A549 (cell line): ENCODE data around the gene CCDC83. TPM values are rescaled to one million over a fixed set of nuclear protein-coding genes. Genes with fewer than 3 reads are reported as not detected.

Experiments used
- ATAC-seq, 2 experiments: fragments of 200-7000 bp in 1 of 2; fragments of >200 bp in 1 of 2; cut with Nextera tagmentation in 1 of 2; cut with Tn5 transposase in 1 of 2; 3 replicates each; pipeline versions ENCODE4 v1.8.0 to v1.9.1; 2018 to 2020; ENCODE audit warnings: mild to moderate bottlenecking in 1 of 2, moderate library complexity in 1 of 2
- CTCF ChIA-PET: fragments of 300-600 bp; sonication (Branson Sonifier 250); formaldehyde crosslinking; extraction: SDS; loops from one replicate; lab custom pipeline; 2021; ENCODE audit warnings: antibody characterized with exemption, inconsistent platforms; lab: Yijun Ruan, JAX
- POLR2A ChIA-PET: fragments of 350-600 bp; formaldehyde crosslinking; extraction: SDS; loops from one replicate; lab custom pipeline; 2021; ENCODE audit warnings: antibody characterized with exemption, inconsistent platforms; lab: Yijun Ruan, JAX
- DNase-seq, 2 experiments: peaks; one replicate each; pipeline versions ENCODE4 v3.0.0 to v3.0.0-alpha.2; 2011 to 2016; ENCODE audit warnings: low read depth in 1 of 2, low spot score in 1 of 2
- FAIRE-seq: peaks from 2 replicates; lab custom pipeline; 2011; peaks lifted over from hg19 to GRCh38; lab: Jason Lieb, UNC
- H3K27ac ChIP-seq, 2 experiments: fragments of >200 bp; sonication (Bioruptor Twin); formaldehyde crosslinking; 3 replicates each; pipeline ENCODE4 v1.5.1; 2016 to 2017
- H3K4me1 ChIP-seq: fragments of >200 bp; sonication (Bioruptor Twin); formaldehyde crosslinking; 3 replicates; pipeline ENCODE4 v1.6.1; 2016
- H3K4me2 ChIP-seq: fragments of >200 bp; sonication (Bioruptor Twin); formaldehyde crosslinking; 3 replicates; pipeline ENCODE4 v1.6.1; 2016
- H3K4me3 ChIP-seq: fragments of >200 bp; sonication (Bioruptor Twin); formaldehyde crosslinking; 3 replicates; pipeline ENCODE4 v1.5.1; 2016
- H3K9me3 ChIP-seq: fragments of >200 bp; sonication (Bioruptor Twin); formaldehyde crosslinking; 3 replicates; pipeline ENCODE4 v1.6.1; 2016
- BCL3 ChIP-seq: fragments of >200 bp; sonication (Bioruptor Twin); formaldehyde crosslinking; IDR thresholded peaks from 3 replicates; pipeline ENCODE4 v1.6.1; 2016
- BHLHE40 ChIP-seq: IDR thresholded peaks from 2 replicates; pipeline ENCODE4 v1.6.1; 2012; ENCODE audit warnings: low read depth, low read length, inconsistent platforms
- CTCF ChIP-seq: fragments of >200 bp; sonication (Bioruptor Twin); formaldehyde crosslinking; IDR thresholded peaks from 3 replicates; pipeline ENCODE4 v1.5.1; 2016
- ELK1 ChIP-seq: fragments of 150-350 bp; IDR thresholded peaks from 2 replicates; pipeline ENCODE4 v1.6.1; 2014; ENCODE audit warnings: low read depth, mild to moderate bottlenecking, low read length
- EP300 ChIP-seq, 2 experiments: fragments of >200 bp; sonication (Bioruptor Twin); formaldehyde crosslinking; IDR thresholded peaks; 2 replicates in 1 of 2; 3 replicates in 1 of 2; pipeline ENCODE4 v1.6.1; 2016 to 2017
- ESRRA ChIP-seq: fragments of 150-350 bp; IDR thresholded peaks from 2 replicates; pipeline ENCODE4 v1.6.1; 2014; ENCODE audit warnings: mild to moderate bottlenecking, low read length, borderline replicate concordance
- GATA3 ChIP-seq: IDR thresholded peaks from 2 replicates; pipeline ENCODE4 v1.6.1; 2012; ENCODE audit warnings: borderline replicate concordance
- HDAC2 ChIP-seq: fragments of 200-600 bp; sonication (generic); IDR thresholded peaks from 2 replicates; pipeline ENCODE4 v1.6.1; 2016
- HOXB5 ChIP-seq: fragments of 250-450 bp; sonication (Bioruptor Pico); IDR thresholded peaks from 2 replicates; pipeline ENCODE4 v1.5.0; 2020; ENCODE audit warnings: mild to moderate bottlenecking, moderate library complexity
- MAFK ChIP-seq: fragments of 450-650 bp; IDR thresholded peaks from 2 replicates; pipeline ENCODE4 v1.6.1; 2014; ENCODE audit not compliant: partially characterized antibody
- MAX ChIP-seq: IDR thresholded peaks from 2 replicates; pipeline ENCODE4 v1.6.1; 2012
- POLR2AphosphoS2 ChIP-seq: conservative IDR thresholded peaks from 2 replicates; pipeline ENCODE4 v1.6.1; 2012; ENCODE audit warnings: low read length, improper control_type of control experiment, inconsistent platforms
- RAD21 ChIP-seq, 2 experiments: fragments of >200 bp in 1 of 2; sonication (Bioruptor Twin) in 1 of 2; formaldehyde crosslinking in 1 of 2; IDR thresholded peaks in 1 of 2; conservative IDR thresholded peaks in 1 of 2; 2 replicates in 1 of 2; 3 replicates in 1 of 2; pipeline ENCODE4 v1.6.1; 2012 to 2018; ENCODE audit warnings: inconsistent platforms in 1 of 2
- RNF2 ChIP-seq: fragments of 200-600 bp; sonication (generic); IDR thresholded peaks from 2 replicates; pipeline ENCODE4 v1.6.1; 2016; ENCODE audit warnings: low read depth, mild to moderate bottlenecking, antibody characterized with exemption, moderate library complexity, borderline replicate concordance
- SMC3 ChIP-seq: fragments of >200 bp; sonication (Bioruptor Twin); formaldehyde crosslinking; IDR thresholded peaks from 3 replicates; pipeline ENCODE4 v1.6.1; 2018; ENCODE audit warnings: inconsistent platforms
- ZC3H11A ChIP-seq: fragments of 450-650 bp; IDR thresholded peaks from 2 replicates; pipeline ENCODE4 v1.6.1; 2014; ENCODE audit warnings: antibody characterized with exemption, mild to moderate bottlenecking
- WGBS: methylation state at CpG from one replicate; pipeline ENCODE4 v1.1.6; 2017; ENCODE audit errors: missing lambda C conversion rate; 5-methylcytosine and 5-hydroxymethylcytosine counted together
- polyA plus RNA-seq, 4 experiments: library from polyadenylated mRNA; depleted of rRNA in 3 of 4; stranded (reverse); fragments of >200 nt; fragmentation: RNase III in 1 of 4; extraction: RNeasy Plus Mini Kit Qiagen cat#74134 plus additional on column Dnase treatment in 1 of 4; gene quantifications; 2 replicates in 3 of 4; 3 replicates in 1 of 4; pipeline ENCODE4 v1.2.3, GENCODE V29; 2011 to 2017

Gene CCDC83
- polyA plus RNA-seq, 2 of the 4 experiments (the other 2 are of a cell fraction) = not detected

GRCh38 chr11:85809191-85809590 is 46.0 kb upstream of the CCDC83 start:
- H3K4me2 ChIP-seq = peak overlapping the region; percentile 91; the same call in 2 of the 3 replicates
- ATAC-seq = no peak

GRCh38 chr11:85809863-85810262 is 45.3 kb upstream of the CCDC83 start:
- H3K4me3 ChIP-seq = peak overlapping the region; percentile 52
- POLR2A ChIA-PET = interaction anchor here (1.1 kb wide), 1 partner anchor 92 kb away, joined by 3 read pairs; no protein-coding TSS in a partner anchor
- DNase-seq = peak in 1 of 2 experiments; percentile 32

More at GRCh38 chr11:85809191-85809590, 46.0 kb upstream of the CCDC83 start:
- POLR2A ChIA-PET = interaction anchor here (1.1 kb wide), 1 partner anchor 91 kb away, joined by 3 read pairs; no protein-coding TSS in a partner anchor
- Histone ChIP-seq H3K9me3 (no peaks in the 10 kb centered on the region), H3K27ac (no peak overlapping the region; a peak in 1 of 6 replicates), H3K4me3 (no peak overlapping the region), H3K4me1 (peaks cover 23% of the 10 kb centered on the region)
- CTCF ChIA-PET = interaction anchor here (0.6 to 2.1 kb wide), 15 partner anchors 8 to 118 kb away, joined by 3 to 35 read pairs (median 4); partner anchors contain the start of gene CCDC83
- no peak for FAIRE-seq
- no peak for TF ChIP-seq MAFK
- no peak for TF ChIP-seq POLR2AphosphoS2
- TF ChIP-seq ZC3H11A = no peak
- no peak for TF ChIP-seq HOXB5 (CRISPR knock-in tag)
- TF ChIP-seq MAX = no peak
- no peak for TF ChIP-seq HDAC2
- TF ChIP-seq RNF2 = no peak
- no peak for TF ChIP-seq EP300 (IDR thresholded peaks at IDR 0.05)
- whole genome bisulfite sequencing = 90% methylated on average over 4 of the region's 4 CpGs
- DNase-seq = no peak

More at GRCh38 chr11:85809863-85810262, 45.3 kb upstream of the CCDC83 start:
- peak; percentile 58 to 68; a peak in 5 of 6 replicates for ATAC-seq
- CTCF ChIA-PET = interaction anchor here (0.6 to 2.1 kb wide), 20 partner anchors 8 to 482 kb away, joined by 3 to 35 read pairs (median 4); partner anchors contain the start of gene CCDC83
- no peak for FAIRE-seq
- Histone ChIP-seq H3K27ac (peak overlapping the region; percentile 10 to 81; a peak in 3 of 6 replicates), H3K9me3 (no peaks in the 10 kb centered on the region)
- WGBS = 38% methylated on average over 4 of the region's 4 CpGs
- TF ChIP-seq SMC3 (peak; percentile 40; the same call in 2 of the 3 replicates), GATA3 (0 out of 2 replicates have a peak, but pooled peaks have one; percentile 23), ESRRA (no peak), BHLHE40 (no peak), CTCF (peak; percentile 42), BCL3 (no peak), RAD21 (conservative IDR thresholded peaks at IDR 0.05 in 1 of 2, IDR thresholded peaks at IDR 0.05 in 1 of 2) (peak; percentile 36 to 46; a peak in 4 of 5 replicates), ELK1 (no peak)
- TF ChIP-seq, all 56 proteins: peak for 4
- peak overlapping the region; percentile 91 for H3K4me2 ChIP-seq
- peaks cover 30% of the 10 kb centered on the region for H3K4me1 ChIP-seq
